Dedifferentiated amniotic fluid mesenchymal stem cell (primary cell): Measurements from ENCODE around the gene SELENOT.
A peak's percentile ranks its signal among the peaks of the same experiment; 100 is the strongest.
"Not testable (repeated sequence)": the region's sequence is repeated elsewhere in the genome, so short reads cannot be mapped to it uniquely, and the experiment has no call there.

Source experiments
- DNase-seq: peaks from one replicate; pipeline ENCODE4 v3.0.0-alpha.2; 2016; ENCODE audit errors: extremely low spot score

Gene SELENOT, protein sequence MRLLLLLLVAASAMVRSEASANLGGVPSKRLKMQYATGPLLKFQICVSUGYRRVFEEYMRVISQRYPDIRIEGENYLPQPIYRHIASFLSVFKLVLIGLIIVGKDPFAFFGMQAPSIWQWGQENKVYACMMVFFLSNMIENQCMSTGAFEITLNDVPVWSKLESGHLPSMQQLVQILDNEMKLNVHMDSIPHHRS

DNA sequence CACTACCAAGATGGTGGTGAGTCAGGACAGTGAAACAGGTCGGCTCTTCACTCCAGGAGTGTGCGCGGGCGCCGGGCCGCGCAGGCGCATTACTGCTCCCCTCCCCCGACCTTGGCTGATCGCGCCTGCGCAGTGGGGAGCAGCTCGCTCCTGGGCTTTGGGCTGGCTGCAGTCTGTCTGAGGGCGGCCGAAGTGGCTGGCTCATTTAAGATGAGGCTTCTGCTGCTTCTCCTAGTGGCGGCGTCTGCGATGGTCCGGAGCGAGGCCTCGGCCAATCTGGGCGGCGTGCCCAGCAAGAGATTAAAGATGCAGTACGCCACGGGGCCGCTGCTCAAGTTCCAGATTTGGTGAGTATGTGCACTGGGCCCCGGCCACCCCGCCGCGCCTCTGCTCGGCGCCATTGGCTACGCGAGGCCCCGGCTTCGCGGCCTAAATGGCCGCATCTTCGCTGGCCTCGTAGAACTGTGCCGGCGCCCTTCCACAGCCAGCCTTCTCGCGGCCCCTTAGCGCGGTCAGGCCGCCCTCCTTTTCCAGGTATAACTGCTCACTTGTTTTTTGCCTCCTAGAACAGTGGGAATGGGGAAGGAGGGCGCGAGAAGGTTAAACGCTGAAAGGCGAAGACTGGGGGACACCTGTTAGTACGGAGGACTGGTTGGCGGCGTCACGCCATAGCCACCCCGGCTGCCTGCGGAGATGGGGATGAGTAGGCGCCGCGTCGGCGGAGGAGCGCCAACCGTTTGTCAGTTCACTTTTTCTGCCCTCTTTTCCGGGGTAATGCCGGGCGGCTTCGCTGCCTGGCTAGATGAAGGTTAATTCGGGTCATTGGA, at the start of gene SELENOT:
Gene SELENOT, plus strand, starts transcription at position 169 of the 827 bp plus-strand sequence. Its CDS starts 42 bp downstream, at position 211.
- DNase-seq, result peak; percentile 93

DNA sequence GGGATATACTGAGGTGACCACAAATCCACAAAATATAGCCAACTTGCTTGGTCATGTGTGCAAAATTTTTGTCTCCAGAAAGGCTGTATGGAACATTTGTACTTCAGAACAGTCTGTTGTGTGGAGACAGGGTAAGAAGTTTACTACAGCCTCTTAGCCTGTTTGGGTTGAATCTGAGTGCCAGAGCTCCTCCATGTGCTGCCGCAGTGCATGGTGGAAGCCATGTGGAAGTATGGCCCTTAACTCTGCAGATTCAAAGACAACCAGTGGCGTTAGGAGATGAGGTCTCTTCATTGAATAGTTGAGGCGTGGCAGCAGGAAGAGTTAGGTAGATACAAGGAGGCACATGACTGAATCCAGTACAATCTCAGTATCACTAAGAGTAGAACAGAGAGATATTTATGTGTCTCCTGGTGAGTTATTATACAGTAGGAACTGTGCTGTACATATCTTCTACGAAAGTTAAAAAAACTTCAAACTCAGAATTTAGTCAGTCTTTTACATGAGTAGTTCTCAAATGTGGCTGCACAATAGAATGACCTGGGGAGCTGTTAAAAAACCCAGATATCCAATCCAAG, 47.2 kb upstream of the SELENOT start:
- DNase-seq, result no peak

DNA sequence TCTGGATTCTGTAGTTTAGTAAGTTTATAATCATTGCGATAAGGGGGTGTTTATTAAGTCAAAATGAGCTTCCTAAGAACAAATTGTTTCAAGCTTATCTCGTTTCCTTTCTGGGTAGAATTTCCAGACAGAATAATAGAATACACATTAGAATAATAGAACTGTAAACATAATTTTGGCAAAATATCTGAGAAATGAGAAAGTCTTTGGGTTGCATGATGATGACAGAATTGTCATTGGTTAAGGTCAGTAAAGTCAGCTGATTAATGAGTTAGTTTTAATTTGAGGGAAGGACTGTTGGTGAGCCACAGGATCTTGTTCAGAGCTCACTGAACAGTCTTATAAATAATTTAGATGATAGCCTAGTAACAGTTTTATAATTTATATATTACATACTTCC, 46.3 kb upstream of the SELENOT start:
- no peak for DNase-seq

DNA sequence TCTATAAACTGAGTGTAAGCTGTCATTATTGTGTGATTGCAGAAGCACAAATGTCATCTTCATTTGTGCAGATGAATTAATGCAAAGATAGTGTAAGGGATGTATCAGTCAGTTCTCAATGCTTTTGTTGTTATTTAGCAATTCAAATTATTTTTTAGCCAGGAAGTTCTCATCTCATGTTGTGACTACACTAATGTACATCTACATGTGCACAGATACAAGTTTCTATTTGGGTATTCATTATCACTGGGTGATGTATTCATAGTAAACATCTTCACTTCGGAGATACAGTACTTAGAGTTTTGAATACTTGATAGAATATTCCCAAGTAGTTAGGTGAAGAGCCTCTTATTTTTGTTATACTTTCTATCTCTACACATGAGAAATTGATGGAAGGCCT, 45.4 kb upstream of the SELENOT start:
- DNase-seq, result no peak

DNA sequence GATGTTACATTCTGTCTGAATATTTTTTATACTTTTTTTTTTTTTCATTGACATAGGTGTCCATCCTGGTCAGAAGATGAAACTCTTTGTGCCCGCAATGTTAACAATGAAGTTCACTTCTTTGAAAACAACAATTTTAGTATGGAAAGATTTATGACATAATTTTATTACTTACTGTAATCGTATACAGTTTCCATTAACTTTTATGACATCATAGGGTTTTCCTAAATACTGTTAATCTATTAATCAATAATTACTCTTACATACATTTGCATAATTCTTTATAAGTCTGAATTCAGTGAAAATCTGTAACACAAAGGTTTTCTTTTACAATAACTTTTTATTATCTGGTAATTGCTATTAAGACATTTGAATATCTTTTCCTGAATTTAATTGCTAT, 38.9 kb upstream of the SELENOT start:
- DNase-seq, result no peak

DNA sequence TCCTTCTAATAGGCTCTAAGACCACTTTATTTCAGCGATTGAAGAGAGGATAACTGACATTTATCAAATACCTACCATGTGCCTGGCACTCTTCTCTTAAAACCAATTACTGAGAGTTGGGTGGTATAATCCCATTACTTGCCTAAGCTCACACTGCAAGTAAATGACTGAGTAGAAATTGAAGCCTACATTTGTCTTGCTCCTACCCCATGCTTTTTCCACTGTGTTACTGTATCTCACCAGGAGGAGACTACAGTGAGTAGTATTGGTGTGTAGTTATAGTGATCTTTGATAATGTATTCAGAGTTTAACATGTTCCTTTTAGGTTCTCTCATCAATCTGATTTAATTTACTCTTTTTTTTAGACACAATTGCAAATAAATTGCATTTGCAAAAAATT, 35.8 kb upstream of the SELENOT start:
- no peak for DNase-seq

DNA sequence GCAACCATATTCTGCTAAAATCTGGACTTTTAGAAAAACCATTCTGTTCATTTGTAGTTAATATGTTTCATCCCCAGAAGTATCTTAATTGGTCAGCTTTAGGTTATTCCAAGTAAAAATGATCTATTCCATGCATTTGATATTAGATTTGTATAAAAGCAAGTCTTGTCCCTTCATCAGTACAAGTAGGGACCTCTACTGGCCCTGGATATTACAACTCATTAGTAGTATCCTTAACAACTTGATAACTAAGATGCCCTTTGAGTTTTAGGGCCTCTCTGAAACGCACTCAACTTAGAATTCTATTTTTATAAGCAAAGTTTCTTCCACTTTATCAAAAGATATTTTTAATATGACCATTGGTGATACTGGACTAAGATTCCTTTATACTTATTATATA, 25.3 kb upstream of the SELENOT start:
- DNase-seq, result no peak

DNA sequence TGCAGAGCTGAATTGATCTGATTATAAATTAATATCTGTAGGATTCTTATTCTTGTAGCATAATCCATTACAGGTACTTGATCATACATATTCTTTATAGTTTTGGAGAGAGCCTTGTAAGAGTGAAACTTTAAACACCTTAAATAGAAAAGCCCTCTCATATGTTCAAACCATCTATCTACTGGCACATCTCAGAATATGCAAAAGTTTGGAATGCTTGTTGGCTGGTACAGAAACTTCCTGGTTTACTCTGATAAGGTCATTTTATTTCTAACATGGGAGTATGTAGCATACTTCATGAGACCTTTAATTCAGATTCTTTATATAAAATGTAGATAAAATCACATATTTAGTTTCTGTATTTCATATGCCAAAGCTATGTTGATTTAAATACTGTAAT, 21.9 kb upstream of the SELENOT start:
- DNase-seq, result no peak

DNA sequence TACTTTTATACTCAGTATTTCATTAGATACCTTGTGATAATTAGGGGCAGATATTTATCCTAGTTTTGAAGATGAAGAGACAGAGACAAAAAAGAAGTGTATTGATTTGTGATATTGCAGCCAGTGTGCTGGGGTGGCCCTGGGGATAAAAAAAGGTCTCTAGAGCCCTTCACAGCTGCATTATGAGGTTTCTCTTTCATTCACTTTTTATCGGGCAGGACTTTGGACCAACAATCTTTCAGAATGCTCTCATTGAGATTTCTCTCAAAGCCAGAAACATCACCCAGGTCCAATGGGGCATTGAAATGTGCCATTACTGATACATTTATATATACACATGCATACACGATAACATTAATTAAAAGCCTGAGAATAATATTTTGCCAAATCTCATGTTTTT, 20.5 kb upstream of the SELENOT start:
- no peak for DNase-seq

DNA sequence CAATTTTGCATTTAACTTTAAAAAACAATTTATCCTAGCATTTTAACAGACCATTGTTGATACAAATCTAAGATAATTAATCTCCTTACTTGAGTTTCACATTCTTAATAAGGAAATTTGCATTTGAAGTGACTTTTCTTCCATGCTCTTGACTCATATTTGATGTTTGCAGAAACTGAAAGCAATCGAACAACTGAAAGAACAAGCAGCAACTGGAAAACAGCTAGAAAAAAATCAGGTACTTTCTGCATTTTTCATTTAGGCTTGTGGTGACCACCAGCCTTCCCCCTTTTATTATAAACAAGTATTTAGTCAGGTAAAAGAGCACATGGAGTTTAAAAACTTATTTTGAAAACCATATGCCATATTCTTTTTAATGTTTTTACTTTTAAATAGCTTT, 20.1 kb upstream of the SELENOT start:
- no peak for DNase-seq

DNA sequence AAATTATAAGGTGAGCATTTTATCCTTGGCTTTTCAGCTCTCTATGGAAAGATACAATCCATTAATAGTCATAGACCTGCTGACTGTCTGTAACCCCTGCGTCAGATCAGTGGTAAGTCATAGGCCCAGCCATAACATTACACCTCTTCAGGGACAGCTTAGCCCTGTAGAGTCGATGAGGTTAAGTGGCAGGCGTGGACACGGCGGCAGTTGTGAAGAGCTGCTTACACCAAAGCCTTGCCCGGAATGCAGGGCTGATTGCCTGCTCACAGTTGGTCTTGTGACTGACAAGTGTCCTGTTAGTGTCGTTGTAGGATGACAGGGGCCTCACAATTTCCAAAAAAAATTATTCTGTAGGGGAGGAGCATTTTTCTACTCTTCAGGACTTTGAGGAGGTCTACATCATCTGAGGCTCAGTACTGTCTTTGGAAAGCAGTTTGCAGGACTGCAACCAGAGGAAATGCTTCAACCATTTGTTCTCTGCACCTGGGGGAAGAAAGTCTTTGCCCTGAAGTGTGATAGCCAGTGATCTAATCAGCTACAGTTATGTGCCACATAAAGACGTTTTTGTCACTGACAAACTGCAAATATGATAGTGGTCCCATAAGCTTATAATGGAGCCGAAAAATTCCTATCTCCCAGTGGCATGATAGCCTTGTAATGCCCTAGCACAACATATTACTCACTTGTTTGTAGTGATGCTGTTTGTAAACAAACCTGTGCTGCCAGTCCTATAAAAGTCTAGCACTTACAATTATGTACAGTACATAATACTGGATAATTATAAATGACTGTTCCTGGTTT, 14.9 kb upstream of the SELENOT start:
- no peak for DNase-seq

DNA sequence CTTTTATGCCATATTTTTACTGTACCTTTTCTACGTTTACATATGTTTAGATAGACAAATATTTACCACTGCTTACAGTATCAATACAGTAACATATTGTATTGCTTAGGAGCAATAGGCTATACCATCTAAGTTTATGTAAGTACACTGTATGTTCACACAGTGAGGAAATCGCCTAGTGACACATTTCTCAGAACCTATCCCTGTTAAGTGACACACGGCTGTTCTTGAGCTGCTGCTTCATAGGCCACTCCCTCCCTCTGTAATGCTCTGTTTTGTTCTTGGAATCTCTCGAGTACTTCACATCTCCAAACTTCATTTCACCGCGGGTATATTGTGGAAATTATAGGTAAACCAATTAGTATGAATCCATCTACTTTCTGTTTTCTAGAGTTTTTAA, 13.4 kb upstream of the SELENOT start:
- DNase-seq, result no peak

DNA sequence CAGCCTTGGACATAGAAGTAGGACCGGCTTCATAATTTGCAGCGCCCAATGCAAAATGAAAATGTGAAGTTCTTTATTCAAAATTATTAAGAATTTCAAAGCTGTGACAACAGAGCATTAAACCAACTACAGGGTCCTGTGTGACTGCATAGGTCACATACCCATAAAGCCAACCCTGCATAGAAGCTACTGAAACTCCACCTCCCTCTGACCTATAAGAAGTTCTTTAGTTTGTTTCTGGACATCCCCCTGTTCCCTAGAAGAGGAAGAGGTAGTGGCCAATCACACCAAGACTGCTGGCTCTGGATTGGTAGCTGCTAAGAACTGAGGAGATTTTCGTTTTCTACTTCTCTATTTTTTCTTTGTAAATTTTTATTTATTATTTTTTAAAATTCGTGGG, 9.0 kb upstream of the SELENOT start:
- no peak for DNase-seq

DNA sequence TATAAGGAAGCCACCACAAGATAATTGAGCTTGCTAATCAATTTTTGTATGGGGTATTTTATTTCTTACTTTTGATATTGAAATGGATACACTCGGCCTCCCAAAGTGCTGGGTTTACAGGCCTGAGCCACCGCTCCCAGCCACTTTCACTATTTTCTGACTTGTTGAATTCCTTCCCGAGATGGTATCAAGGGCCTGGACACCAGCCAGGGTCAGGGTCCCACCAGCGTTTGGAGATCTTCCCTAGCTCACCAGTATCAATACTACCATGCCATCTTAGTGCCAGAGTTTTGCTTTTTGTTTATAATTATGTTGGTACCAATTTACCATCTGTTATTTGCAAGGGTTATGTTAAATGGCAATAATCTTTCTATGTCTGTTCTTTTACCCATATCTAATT, 5.5 kb upstream of the SELENOT start:
- no peak for DNase-seq

DNA sequence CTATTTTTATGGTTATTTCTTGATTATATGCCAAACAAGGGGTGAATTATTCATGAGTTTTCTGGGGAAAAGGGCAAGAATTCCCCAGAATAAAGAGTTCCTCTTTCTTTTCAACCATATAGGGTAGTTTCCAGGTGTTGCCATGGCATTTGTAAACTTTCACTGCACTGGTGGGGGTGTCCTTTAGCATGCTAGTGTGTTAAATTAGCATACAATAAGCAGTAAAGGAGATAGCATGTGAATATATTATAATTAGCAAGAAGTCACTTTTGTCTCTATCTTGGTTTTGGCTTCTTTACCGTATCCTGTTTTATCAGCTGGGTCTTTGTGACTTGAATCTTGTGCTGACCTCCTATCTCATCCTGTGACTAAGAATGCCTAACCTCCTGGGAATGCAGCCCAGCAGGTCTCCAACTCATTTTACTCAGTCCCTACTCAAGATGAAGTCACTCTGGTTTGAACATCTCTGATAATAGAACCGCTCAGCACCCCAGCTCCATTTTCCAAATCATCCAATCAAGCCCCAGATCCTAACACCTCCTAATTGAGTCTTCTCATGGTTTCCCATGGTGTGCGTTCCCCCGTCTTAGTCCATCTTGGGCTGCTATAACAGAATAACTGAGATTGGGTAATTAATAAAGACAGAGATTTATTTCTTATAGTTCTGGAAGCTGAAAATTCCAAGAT, 3.4 kb upstream of the SELENOT start:
- DNase-seq, result no peak

DNA sequence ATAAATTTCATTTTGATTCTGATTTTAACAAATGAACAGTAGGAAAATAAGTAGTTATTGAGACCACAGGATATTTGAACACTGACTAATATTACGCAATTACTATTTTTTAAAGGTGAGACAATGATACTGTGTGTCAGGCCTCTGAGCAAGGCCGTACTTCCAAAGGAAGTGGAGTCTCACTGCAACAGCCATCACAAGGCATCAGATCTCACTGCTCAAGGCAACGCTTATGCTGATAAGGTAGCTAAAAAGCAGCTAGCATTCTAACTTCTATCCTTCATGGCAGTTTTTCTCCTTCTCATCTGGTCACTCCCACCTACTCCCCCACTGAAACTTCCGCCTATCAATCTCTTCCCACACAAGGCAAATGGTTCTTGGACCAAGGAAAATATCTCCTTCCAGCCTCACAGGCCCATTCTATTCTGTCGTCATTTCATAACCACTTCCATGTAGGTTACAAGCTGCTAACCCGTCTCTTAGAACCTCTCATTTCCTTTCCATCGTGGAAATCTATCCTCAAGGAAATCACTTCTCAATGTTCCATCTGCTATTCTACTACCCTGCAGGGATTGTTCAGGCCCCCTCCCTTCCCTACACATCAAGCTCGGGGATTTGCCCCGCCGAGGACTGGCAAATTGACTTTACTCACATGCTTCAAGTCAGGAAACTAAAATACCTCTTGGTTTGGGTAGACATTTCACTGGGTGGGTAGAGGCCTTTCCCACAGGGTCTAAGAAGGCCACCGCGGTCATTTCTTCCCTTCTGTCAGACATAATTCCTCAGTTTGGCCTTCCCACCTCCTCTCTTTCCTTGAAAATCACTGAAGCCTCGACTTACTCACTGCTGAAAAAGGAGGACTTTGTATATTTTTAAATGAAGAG, 2.2 kb upstream of the SELENOT start:
- not testable (repeated sequence) for DNase-seq

DNA sequence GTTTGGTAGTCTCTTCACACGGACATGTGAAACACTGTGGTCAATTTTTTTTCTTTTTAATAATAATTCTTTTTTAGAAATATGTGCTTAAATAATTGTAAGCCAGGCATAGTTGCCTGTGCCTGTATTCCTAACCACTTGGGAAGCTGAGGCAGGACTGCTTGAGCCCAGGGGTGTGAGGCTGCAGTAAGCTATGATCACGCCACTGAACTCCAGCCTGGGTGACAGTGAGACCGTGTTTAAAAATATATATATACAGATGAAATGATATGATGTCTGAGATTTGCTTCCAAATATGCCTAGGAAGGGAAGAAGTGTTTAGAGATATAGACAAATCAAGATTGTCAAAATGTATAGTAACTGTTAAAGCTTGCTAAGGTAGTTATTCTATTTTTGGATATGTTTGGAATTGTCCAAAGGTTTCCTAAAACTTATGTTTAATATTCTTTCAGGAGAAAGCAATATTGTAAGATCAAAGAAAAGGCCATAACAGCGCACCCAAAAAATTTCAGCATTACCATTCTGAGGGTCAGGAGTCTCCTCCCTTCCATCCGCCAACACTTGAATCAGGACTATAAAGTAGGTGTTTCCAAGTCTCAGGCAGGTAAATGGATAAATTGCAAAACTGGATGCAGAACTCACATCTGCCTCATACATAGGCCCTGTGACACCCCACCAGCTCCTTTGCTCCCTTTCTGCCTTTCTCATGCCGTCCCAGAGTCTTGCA, 532 bp upstream of the SELENOT start:
- DNase-seq, result no peak

DNA sequence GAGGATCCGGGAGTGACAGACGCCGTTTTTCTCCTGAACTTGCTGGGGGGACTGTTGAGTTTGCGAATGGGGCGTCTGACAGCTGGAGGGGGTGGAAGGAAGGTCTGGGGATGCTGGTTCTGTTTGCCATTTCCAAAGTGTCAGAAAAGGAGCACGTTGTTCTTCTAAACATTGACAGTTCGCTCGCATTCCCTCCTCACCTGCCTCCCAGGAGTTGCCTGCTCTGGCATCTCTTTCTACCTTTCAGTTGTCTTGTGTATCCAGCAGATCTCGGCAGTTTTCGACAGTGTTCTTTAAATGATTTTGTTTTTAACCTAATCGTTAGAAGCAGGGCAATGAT, 829 bp downstream of the SELENOT start:
- no peak for DNase-seq

DNA sequence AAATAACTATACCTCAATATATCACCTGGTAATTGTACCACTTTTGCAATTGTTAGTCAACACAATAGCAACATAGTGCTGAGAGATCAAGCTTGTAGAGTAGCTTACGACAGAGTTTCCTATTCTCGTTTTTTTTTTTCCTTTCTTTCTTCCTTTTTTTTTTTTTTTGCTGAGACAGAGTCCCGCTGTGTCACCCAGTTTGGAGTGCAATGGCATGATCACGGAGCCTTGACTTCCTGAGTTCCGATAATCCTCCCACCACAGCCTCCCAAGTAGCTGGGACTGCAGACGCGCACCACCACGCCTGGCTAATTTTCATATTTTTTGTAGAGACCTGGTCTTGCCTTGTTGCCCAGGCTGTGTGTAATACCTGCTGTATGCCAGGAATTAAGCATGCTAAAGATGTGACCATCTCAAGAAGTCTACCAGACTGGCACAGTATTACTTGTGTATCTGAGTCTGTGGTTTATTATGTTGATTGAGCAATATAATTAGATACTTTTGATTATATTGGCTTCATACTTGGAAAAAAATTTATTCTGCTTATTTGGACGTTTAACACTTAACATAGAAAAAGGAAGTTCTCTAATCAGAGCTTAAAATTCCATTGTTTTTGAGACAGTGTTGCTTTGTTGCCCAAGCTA, 3.0 kb downstream of the SELENOT start:
- no peak for DNase-seq
